HCT116 (cell line): ENCODE results near the gene DNM3. TPM values are rescaled to one million over a fixed set of nuclear protein-coding genes. Genes with fewer than 3 reads are reported as not detected.

Source experiments
- ATAC-seq: fragments of 200-7000 bp; cut with Tn5 transposase; 2 replicates; pipeline ENCODE4 v1.9.1; 2020; ENCODE audit warnings: mild to moderate bottlenecking, moderate library complexity
- BruUV-seq: library from RNA; stranded (reverse); fragments of 400-500 nt; replicated peaks from 2 replicates; lab custom pipeline; 2021; lab: Mats Ljungman, UMichigan
- CTCF ChIA-PET: fragments of 300-600 bp; sonication (Branson Sonifier 250); formaldehyde crosslinking; loops from one replicate; lab custom pipeline; 2021; ENCODE audit warnings: antibody characterized with exemption; lab: Charles Lee
- POLR2A ChIA-PET: fragments of 300-600, 350-600 bp; sonication (Branson Sonifier 250); formaldehyde crosslinking; loops from one replicate; lab custom pipeline; 2021; ENCODE audit warnings: antibody characterized with exemption; lab: Charles Lee
- RAD21 ChIA-PET, 2 experiments: fragments of 300-600 bp; sonication (Branson Sonifier 250); formaldehyde crosslinking; loops; one replicate each; lab custom pipeline; 2023; ENCODE audit warnings: low total read pairs in 2 of 2; ENCODE audit not compliant: uncharacterized antibody in 2 of 2, unreplicated experiment in 2 of 2, low non-redundant PET in 1 of 2; lab: Charles Lee
- DNase-seq: peaks from one replicate; pipeline ENCODE4 v3.0.0-alpha.2; 2010; ENCODE audit warnings: low read depth, low spot score
- H2AFZ ChIP-seq: fragments of 200-600 bp; shearing (Covaris generic), sonication (generic); 2 replicates; pipeline ENCODE4 v1.6.1; 2017; ENCODE audit warnings: low read depth, mixed run types, mixed read lengths, antibody characterized with exemption, low read length; ENCODE audit not compliant: poor library complexity, severe bottlenecking
- H3K27ac ChIP-seq: 2 replicates; pipeline ENCODE4 v1.5.1; 2012; ENCODE audit warnings: low read depth, low read length
- H3K27me3 ChIP-seq: fragments of 200-600 bp; sonication (generic); 2 replicates; pipeline ENCODE4 v1.6.1; 2016; ENCODE audit warnings: mixed run types, low read length, mixed read lengths; ENCODE audit not compliant: insufficient read depth
- H3K36me3 ChIP-seq, 2 experiments: fragments of 200-500 bp in 1 of 2; fragments of 200-600 bp in 1 of 2; sonication (Bioruptor generic) in 1 of 2; sonication (generic) in 1 of 2; 2 replicates each; pipeline versions ENCODE4 v1.5.1 to v1.6.1; 2014 to 2016; ENCODE audit warnings: low read length in 2 of 2, inconsistent platforms in 1 of 2, mixed read lengths in 1 of 2, mixed run types in 1 of 2; ENCODE audit not compliant: insufficient read depth in 2 of 2, control insufficient read depth in 1 of 2
- H3K4me1 ChIP-seq, 2 experiments: fragments of 200-600 bp in 1 of 2; sonication (generic) in 1 of 2; 2 replicates each; pipeline versions ENCODE4 v1.5.1 to v1.6.1; 2012 to 2017; ENCODE audit warnings: low read length in 2 of 2, inconsistent platforms in 1 of 2, mild to moderate bottlenecking in 1 of 2, mixed read lengths in 1 of 2, mixed run types in 1 of 2, moderate library complexity in 1 of 2; ENCODE audit not compliant: insufficient read depth in 2 of 2, control insufficient read depth in 1 of 2
- H3K4me2 ChIP-seq: fragments of 200-600 bp; sonication (generic); 2 replicates; pipeline ENCODE4 v1.6.1; 2017; ENCODE audit warnings: mixed run types, low read length, mixed read lengths
- H3K4me3 ChIP-seq, 2 experiments: fragments of 200-600 bp in 1 of 2; sonication (generic) in 1 of 2; replicated peaks in 1 of 2; 2 replicates each; pipeline ENCODE4 v1.5.1; 2011 to 2016; ENCODE audit warnings: low read length in 2 of 2, control low read depth in 1 of 2, low read depth in 1 of 2, mild to moderate bottlenecking in 1 of 2, mixed read lengths in 1 of 2, mixed run types in 1 of 2
- H3K79me2 ChIP-seq: fragments of 200-600 bp; sonication (generic); 2 replicates; pipeline ENCODE4 v1.6.1; 2017; ENCODE audit warnings: mild to moderate bottlenecking, mixed run types, low read length, moderate library complexity, mixed read lengths; ENCODE audit not compliant: insufficient read depth
- H3K9ac ChIP-seq: fragments of 200-600 bp; sonication (generic); 2 replicates; pipeline ENCODE4 v1.6.1; 2016; ENCODE audit warnings: low read length, mixed read lengths
- H3K9me2 ChIP-seq: fragments of 200-600 bp; sonication (generic), shearing (Covaris generic); 2 replicates; pipeline ENCODE4 v1.6.1; 2017; ENCODE audit warnings: mixed run types, mild to moderate bottlenecking, moderate library complexity; ENCODE audit not compliant: insufficient read depth
- H3K9me3 ChIP-seq, 2 experiments: fragments of 200-500 bp in 1 of 2; fragments of 200-600 bp in 1 of 2; sonication (Bioruptor generic) in 1 of 2; sonication (generic) in 1 of 2; 2 replicates each; pipeline ENCODE4 v1.6.1; 2014 to 2017; ENCODE audit warnings: low read length in 2 of 2, mixed read lengths in 2 of 2, inconsistent platforms in 1 of 2, low read depth in 1 of 2, mild to moderate bottlenecking in 1 of 2, mixed run types in 1 of 2, moderate library complexity in 1 of 2; ENCODE audit not compliant: control insufficient read depth in 1 of 2, insufficient read depth in 1 of 2
- H4K20me1 ChIP-seq: fragments of 200-600 bp; sonication (generic), shearing (Covaris generic); 2 replicates; pipeline ENCODE4 v1.6.1; 2017; ENCODE audit warnings: mixed run types, mild to moderate bottlenecking, moderate library complexity; ENCODE audit not compliant: insufficient read depth
- ATF3 ChIP-seq: IDR thresholded peaks from 2 replicates; pipeline ENCODE4 v1.6.1; 2012
- CBX3 ChIP-seq: IDR thresholded peaks from 2 replicates; pipeline ENCODE4 v1.6.1; 2012; ENCODE audit warnings: low read depth
- CTCF ChIP-seq, 3 experiments: fragments of 200-600 bp in 1 of 3; sonication (generic) in 1 of 3; IDR thresholded peaks in 2 of 3; conservative IDR thresholded peaks in 1 of 3; 2 replicates each; pipeline ENCODE4 v1.5.1; 2012 to 2017; ENCODE audit warnings: low read depth in 2 of 3, low read length in 2 of 3, antibody characterized with exemption in 1 of 3, borderline replicate concordance in 1 of 3, control low read depth in 1 of 3, mild to moderate bottlenecking in 1 of 3, mixed read lengths in 1 of 3, mixed run types in 1 of 3, moderate library complexity in 1 of 3; ENCODE audit not compliant: insufficient read depth in 1 of 3
- EGR1 ChIP-seq: IDR thresholded peaks from 2 replicates; pipeline ENCODE4 v1.6.1; 2012; ENCODE audit warnings: low read depth
- ELF1 ChIP-seq: IDR thresholded peaks from 2 replicates; pipeline ENCODE4 v1.6.1; 2012; ENCODE audit warnings: low read depth, borderline replicate concordance
- EZH2phosphoT487 ChIP-seq: fragments of 200-600 bp; IDR thresholded peaks from 2 replicates; pipeline ENCODE4 v1.6.1; 2018; ENCODE audit warnings: antibody characterized with exemption, borderline replicate concordance
- JUND ChIP-seq: IDR thresholded peaks from 2 replicates; pipeline ENCODE4 v1.6.1; 2012
- POLR2A ChIP-seq: IDR thresholded peaks from 2 replicates; pipeline ENCODE4 v1.7.0; 2011; ENCODE audit warnings: borderline replicate concordance; ENCODE audit not compliant: insufficient read depth, insufficient read length; ENCODE audit errors: extremely low read depth
- POLR2AphosphoS5 ChIP-seq: IDR thresholded peaks from 2 replicates; pipeline ENCODE4 v1.6.1; 2011; ENCODE audit warnings: mild to moderate bottlenecking, low read depth, low read length, moderate library complexity
- REST ChIP-seq: IDR thresholded peaks from 2 replicates; pipeline ENCODE4 v1.6.1; 2012; ENCODE audit warnings: low read depth
- SIN3A ChIP-seq: IDR thresholded peaks from 2 replicates; pipeline ENCODE4 v1.6.1; 2012; ENCODE audit warnings: low read depth
- SP1 ChIP-seq: IDR thresholded peaks from 2 replicates; pipeline ENCODE4 v1.6.1; 2012; ENCODE audit warnings: low read depth
- SRF ChIP-seq: IDR thresholded peaks from 2 replicates; pipeline ENCODE4 v1.6.1; 2012; ENCODE audit warnings: low read depth
- TCF7L2 ChIP-seq: IDR thresholded peaks from 2 replicates; pipeline ENCODE4 v1.7.0; 2011; ENCODE audit warnings: borderline replicate concordance, inconsistent platforms; ENCODE audit not compliant: insufficient read depth, insufficient read length; ENCODE audit errors: extremely low read depth
- YY1 ChIP-seq: IDR thresholded peaks from 2 replicates; pipeline ENCODE4 v1.6.1; 2011; ENCODE audit warnings: low read length, low read depth, moderate library complexity, mild to moderate bottlenecking; ENCODE audit not compliant: insufficient replicate concordance; ENCODE audit errors: extremely low read depth
- ZNF274 ChIP-seq: fragments of 200-500 bp; sonication (Bioruptor generic); IDR thresholded peaks from 2 replicates; pipeline ENCODE4 v1.6.1; 2014; ENCODE audit warnings: mild to moderate bottlenecking, low read depth, low read length, inconsistent platforms
- intact Hi-C: fragments of 100-400 bp; cut with micrococcal nuclease; formaldehyde crosslinking; loops from 2 replicates; pipeline ENCODE4 v1.10.0; 2022
- total RNA-seq: library from RNA; stranded (reverse); gene quantifications from one replicate; pipeline ENCODE4 v1.2.1, GENCODE V29; 2021; ENCODE audit not compliant: unreplicated experiment

DNM3 gene
- total RNA-seq, 1 experiment from 2014 or later: 3.1 TPM

- H3K4me3 ChIP-seq: no peak overlapping the region
- no peaks in the 10 kb centered on the region for H4K20me1 ChIP-seq
- H3K79me2 ChIP-seq: no peaks in the 10 kb centered on the region
- no peak overlapping the region for H3K9ac ChIP-seq
- H3K9me3 ChIP-seq: no peaks in the 10 kb centered on the region
- H3K9me2 ChIP-seq: no peaks in the 10 kb centered on the region
- H3K36me3 ChIP-seq: no peaks in the 10 kb centered on the region
- ChIA-PET POLR2A (no interaction called here), RAD21 (no interaction called here), CTCF (no interaction called here)
- no peaks in the 10 kb centered on the region for H3K27me3 ChIP-seq
- H2AFZ ChIP-seq: no peak overlapping the region
- intact Hi-C loops: no loop called here
- no peaks in the 10 kb centered on the region for H3K4me1 ChIP-seq
- TF ChIP-seq TCF7L2: no peak
- no peak for TF ChIP-seq ZNF274
- TF ChIP-seq CTCF (IDR thresholded peaks at IDR 0.05 in 2 of 3, conservative IDR thresholded peaks at IDR 0.05 in 1 of 3; ENCODE audit: borderline replicate concordance in 1 of 3, insufficient read depth in 1 of 3, low read depth in 2 of 3, low read length in 2 of 3): no peak
- TF ChIP-seq YY1: no peak
- TF ChIP-seq JUND: no peak
- TF ChIP-seq SIN3A: no peak
- TF ChIP-seq CBX3: no peak
- TF ChIP-seq ELF1: no peak
- TF ChIP-seq ATF3: no peak
- TF ChIP-seq SRF: no peak
- no peak for TF ChIP-seq EZH2phosphoT487
- no peak for TF ChIP-seq EGR1
- no peak for TF ChIP-seq POLR2A
- no peak for TF ChIP-seq POLR2AphosphoS5
- TF ChIP-seq REST: no peak
- no peak for TF ChIP-seq SP1
- no TSS peak for BruUV-seq
- no peak for ATAC-seq
- no peak overlapping the region for H3K27ac ChIP-seq
- no peak overlapping the region for H3K4me2 ChIP-seq
- DNase-seq: no peak
These were observed 388.6 kb downstream of the DNM3 start for GRCh38 chr1:172229942-172230341.
